Esophagus muscularis mucosa (tissue), 4 donors: ENCODE measurements around the gene OGFRL1. TPM values are rescaled to one million over a fixed set of nuclear protein-coding genes. Genes with fewer than 3 reads are reported as not detected.
A peak's percentile ranks its signal among the peaks of the same experiment; 100 is the strongest.

ENCODE experiments used
- DNase-seq: peaks from one replicate; pipeline ENCODE4 v3.0.0-alpha.2; 2017; ENCODE audit errors: extremely low spot score
- H3K27ac ChIP-seq, 4 donors: fragments of 200-600 bp; sonication (generic); replicated peaks in 1 of 4; 1 replicate in 3 of 4; 2 replicates in 1 of 4; pipeline ENCODE4 v1.5.1; 2016 to 2019; ENCODE audit warnings: mild to moderate bottlenecking in 1 of 4
- H3K27me3 ChIP-seq, 4 donors: fragments of 200-600 bp; sonication (generic); one replicate each; pipeline versions ENCODE4 v1.5.1 to v1.6.0; 2016 to 2019
- H3K36me3 ChIP-seq, 4 donors: fragments of 200-600 bp; sonication (generic); one replicate each; pipeline ENCODE4 v1.5.1; 2016 to 2019
- H3K4me1 ChIP-seq, 4 donors: fragments of 200-600 bp; sonication (generic); one replicate each; pipeline ENCODE4 v1.5.1; 2016 to 2019
- H3K4me3 ChIP-seq, 4 donors: fragments of 200-600 bp; sonication (generic); 1 replicate in 2 of 4; 2 replicates in 2 of 4; pipeline ENCODE4 v1.5.1; 2016 to 2019; ENCODE audit warnings: mild to moderate bottlenecking in 4 of 4, moderate library complexity in 1 of 4
- H3K9me3 ChIP-seq, 4 donors: fragments of 200-600 bp; sonication (generic); 1 replicate in 3 of 4; 2 replicates in 1 of 4; pipeline ENCODE4 v1.5.1; 2016 to 2019
- EP300 ChIP-seq: sonication (generic); formaldehyde crosslinking; IDR thresholded peaks from one replicate; pipeline ENCODE4 v1.6.1; 2017; ENCODE audit warnings: antibody characterized with exemption
- POLR2A ChIP-seq: fragments of 450-650 bp; IDR thresholded peaks from one replicate; pipeline ENCODE4 v1.6.1; 2017; ENCODE audit warnings: antibody characterized with exemption, moderate library complexity, mild to moderate bottlenecking, low read depth
- POLR2AphosphoS5 ChIP-seq, 2 donors: sonication (generic); formaldehyde crosslinking; IDR thresholded peaks; one replicate each; pipeline ENCODE4 v1.6.1; 2017; ENCODE audit warnings: antibody characterized with exemption in 2 of 2
- WGBS: methylation state at CpG from one replicate; pipeline ENCODE4 v1.1.5; 2018; 5-methylcytosine and 5-hydroxymethylcytosine counted together
- intact Hi-C: fragments of 100-400 bp; cut with DNase I; formaldehyde crosslinking; loops from one replicate; pipeline ENCODE4 v1.15.1; 2023
- total RNA-seq, 4 donors: library from RNA; depleted of rRNA; stranded (reverse); fragments of >200 nt; gene quantifications; one replicate each; pipeline versions ENCODE4 v1.1.0 to v1.2.1, GENCODE V29; 2016
- TF ChIP-seq, protein P1 (sequence below), 3 experiments: fragments of 200-600 bp in 2 of 3; fragments of 450-650 bp in 1 of 3; sonication (generic) in 2 of 3; IDR thresholded peaks; one replicate each; pipeline ENCODE4 v1.5.1; 2017 to 2019; ENCODE audit warnings: antibody characterized with exemption in 3 of 3, mild to moderate bottlenecking in 2 of 3, moderate library complexity in 1 of 3

OGFRL1 gene
- total RNA-seq = 10 to 100 TPM; 29.2 to 48.2 (median 40.8) TPM

DNA sequence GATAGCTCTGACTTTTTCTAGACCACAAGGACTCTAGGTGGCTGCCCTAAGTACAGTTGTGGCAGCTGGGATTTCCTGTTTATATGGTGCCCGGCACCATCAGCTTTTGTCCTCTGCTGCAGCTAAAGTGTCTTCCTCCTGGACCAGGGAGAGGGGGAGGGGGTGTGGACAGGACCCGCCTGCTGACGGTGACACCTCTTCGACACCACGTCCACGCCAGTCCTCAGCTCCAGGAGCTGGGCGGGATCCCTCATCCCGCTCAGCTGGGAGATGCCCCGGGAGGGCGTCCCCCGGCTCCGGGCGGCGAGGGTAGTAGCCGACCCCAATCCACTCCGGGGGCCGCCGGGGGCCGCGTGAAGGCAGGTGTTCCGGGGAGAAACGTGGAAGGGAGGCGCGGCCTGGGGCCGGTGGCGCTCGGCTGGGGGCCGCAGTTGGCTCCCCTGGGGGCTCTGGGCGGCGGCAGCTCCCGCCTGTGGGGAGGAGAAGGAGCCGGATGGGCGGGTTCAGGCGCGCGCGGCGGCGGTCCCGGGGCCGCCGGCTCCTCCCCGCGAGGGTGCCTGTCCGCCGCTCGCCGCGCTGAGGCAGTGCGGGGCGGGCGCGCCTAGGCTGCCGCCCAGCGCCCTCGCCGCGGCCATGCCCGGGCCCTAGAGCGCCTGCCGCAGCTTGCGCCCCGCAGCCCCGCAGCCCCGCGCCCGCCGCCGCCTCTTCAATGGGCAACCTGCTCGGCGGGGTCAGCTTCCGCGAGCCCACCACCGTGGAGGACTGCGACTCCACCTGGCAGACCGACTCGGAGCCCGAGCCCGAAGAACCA, at the start of gene OGFRL1:
Gene OGFRL1 (plus strand): TSS at position 584 of the 811 bp plus-strand sequence. CDS start 126 bp downstream, at position 710.
- TF ChIP-seq, protein P1, sequence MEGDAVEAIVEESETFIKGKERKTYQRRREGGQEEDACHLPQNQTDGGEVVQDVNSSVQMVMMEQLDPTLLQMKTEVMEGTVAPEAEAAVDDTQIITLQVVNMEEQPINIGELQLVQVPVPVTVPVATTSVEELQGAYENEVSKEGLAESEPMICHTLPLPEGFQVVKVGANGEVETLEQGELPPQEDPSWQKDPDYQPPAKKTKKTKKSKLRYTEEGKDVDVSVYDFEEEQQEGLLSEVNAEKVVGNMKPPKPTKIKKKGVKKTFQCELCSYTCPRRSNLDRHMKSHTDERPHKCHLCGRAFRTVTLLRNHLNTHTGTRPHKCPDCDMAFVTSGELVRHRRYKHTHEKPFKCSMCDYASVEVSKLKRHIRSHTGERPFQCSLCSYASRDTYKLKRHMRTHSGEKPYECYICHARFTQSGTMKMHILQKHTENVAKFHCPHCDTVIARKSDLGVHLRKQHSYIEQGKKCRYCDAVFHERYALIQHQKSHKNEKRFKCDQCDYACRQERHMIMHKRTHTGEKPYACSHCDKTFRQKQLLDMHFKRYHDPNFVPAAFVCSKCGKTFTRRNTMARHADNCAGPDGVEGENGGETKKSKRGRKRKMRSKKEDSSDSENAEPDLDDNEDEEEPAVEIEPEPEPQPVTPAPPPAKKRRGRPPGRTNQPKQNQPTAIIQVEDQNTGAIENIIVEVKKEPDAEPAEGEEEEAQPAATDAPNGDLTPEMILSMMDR (IDR thresholded peaks at IDR 0.05) = peak in 2 of 3 experiments; percentile 24 to 43
- no peak for TF ChIP-seq POLR2A
- TF ChIP-seq POLR2AphosphoS5 (IDR thresholded peaks at IDR 0.05) = peak; percentile 37 to 67
- no peak for DNase-seq
- intact Hi-C loops = no loop called here
- H3K36me3 ChIP-seq = no peaks in the 10 kb centered on the region
- 0% methylated on average over 6 of the region's 79 CpGs for WGBS
- peak within 1 kb of the TSS; percentile 76 to 92 (median 83) for H3K4me3 ChIP-seq
- peaks cover 12 to 62% (median 47%) of the 10 kb centered on the region in 4 donors for H3K4me1 ChIP-seq
- peak within 1 kb of the TSS; percentile 91 to 93 (median 92) for H3K27ac ChIP-seq
- no peaks in the 10 kb centered on the region for H3K27me3 ChIP-seq
- H3K9me3 ChIP-seq = no peaks in the 10 kb centered on the region

GRCh38 chr6:71239694-71240093, 48.9 kb upstream of the OGFRL1 start:
- intact Hi-C loops = no loop called here
- no peaks in the 10 kb centered on the region for H3K9me3 ChIP-seq
- no peak overlapping the region for H3K4me3 ChIP-seq
- TF ChIP-seq, protein P1 (IDR thresholded peaks at IDR 0.05) = no peak
- TF ChIP-seq POLR2AphosphoS5 (IDR thresholded peaks at IDR 0.05) (no peak), EP300 (no peak), POLR2A (no peak)
- no peaks in the 10 kb centered on the region for H3K27me3 ChIP-seq
- no peaks in the 10 kb centered on the region for H3K4me1 ChIP-seq
- no peak for DNase-seq
- no peak overlapping the region for H3K27ac ChIP-seq
- H3K36me3 ChIP-seq = no peaks in the 10 kb centered on the region
- WGBS = 83% methylated on average over 4 of the region's 5 CpGs

DNA sequence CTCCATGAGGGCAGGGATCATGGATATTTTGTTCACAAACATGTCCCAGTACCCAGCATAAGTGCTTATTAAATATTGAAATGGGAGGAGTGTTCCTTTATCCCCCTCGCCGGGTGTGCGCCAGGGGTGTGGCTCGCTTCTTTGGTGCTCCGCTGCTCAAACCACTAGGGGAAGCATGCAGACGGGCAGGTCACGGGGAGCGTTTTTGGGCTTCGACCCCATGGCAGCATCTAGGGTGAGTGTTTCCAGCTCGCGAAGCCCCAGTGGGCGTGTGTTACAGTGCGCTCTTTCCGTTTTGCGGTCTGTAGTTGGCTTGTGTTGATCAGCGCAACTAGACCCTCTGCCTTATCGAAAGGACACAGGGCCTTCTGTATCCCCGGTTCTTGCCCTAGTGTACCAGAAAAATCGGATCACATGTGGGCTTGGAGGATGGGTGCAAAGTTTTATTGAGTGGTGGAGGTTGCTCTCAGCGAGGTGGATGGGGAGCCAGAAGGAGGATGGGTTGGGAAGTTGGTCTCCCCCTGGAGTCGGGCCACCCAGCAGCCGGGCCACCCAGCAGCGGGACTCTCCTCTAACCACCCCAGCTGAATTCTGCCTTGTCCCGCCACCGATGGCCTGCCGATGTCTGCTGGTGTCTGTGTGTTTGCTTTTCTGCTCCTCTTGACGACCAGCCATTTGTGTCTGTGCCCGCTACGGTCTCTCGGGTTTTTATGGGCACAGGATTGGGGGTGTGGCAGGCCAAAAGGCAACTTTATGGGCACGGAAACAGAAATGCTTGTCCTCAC, 43.2 kb upstream of the OGFRL1 start:
- peaks cover 6 to 20% (median 12%) of the 10 kb centered on the region in 4 donors for H3K4me1 ChIP-seq
- H3K27me3 ChIP-seq = no peaks in the 10 kb centered on the region
- H3K27ac ChIP-seq = no peak overlapping the region
- H3K36me3 ChIP-seq = no peaks in the 10 kb centered on the region
- intact Hi-C loops = no loop called here
- no peak overlapping the region for H3K4me3 ChIP-seq
- 97% methylated on average over 31 of the region's 31 CpGs for WGBS
- no peak for TF ChIP-seq POLR2AphosphoS5 (IDR thresholded peaks at IDR 0.05)
- no peak for TF ChIP-seq EP300
- TF ChIP-seq, protein P1 (IDR thresholded peaks at IDR 0.05) = no peak
- no peak for TF ChIP-seq POLR2A
- no peaks in the 10 kb centered on the region for H3K9me3 ChIP-seq
- DNase-seq = no peak

DNA sequence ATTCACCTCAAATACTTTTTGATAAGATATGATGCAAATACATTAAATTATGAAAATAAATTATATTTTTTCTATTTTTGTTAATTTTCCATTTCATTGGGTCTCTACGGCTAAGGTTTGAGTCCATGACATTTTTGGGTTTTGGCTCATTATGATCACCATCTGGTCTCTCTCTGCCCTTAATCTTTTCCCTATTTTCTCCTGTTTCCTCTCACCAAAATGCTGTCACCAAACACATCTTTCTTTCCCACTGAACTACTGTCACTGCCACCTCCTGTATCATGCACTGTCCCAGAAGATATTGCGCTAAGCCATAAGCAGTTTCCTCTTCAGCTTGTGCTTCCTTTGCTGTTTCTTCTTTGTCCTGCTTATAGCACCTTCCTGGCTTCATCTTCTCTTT, 42.0 kb upstream of the OGFRL1 start:
- WGBS = 90% methylated on average over 2 of the region's 2 CpGs
- no peaks in the 10 kb centered on the region for H3K27me3 ChIP-seq
- no peak overlapping the region for H3K4me3 ChIP-seq
- H3K4me1 ChIP-seq = peaks cover 14 to 30% (median 20%) of the 10 kb centered on the region in 4 donors
- intact Hi-C loops = no loop called here
- no peak for DNase-seq
- H3K27ac ChIP-seq = no peak overlapping the region
- TF ChIP-seq POLR2AphosphoS5 (IDR thresholded peaks at IDR 0.05) (no peak), POLR2A (no peak), EP300 (no peak)
- TF ChIP-seq, protein P1 (IDR thresholded peaks at IDR 0.05) = no peak
- no peaks in the 10 kb centered on the region for H3K36me3 ChIP-seq
- no peaks in the 10 kb centered on the region for H3K9me3 ChIP-seq
